ENCODE data around the gene RBM20.

DNA sequence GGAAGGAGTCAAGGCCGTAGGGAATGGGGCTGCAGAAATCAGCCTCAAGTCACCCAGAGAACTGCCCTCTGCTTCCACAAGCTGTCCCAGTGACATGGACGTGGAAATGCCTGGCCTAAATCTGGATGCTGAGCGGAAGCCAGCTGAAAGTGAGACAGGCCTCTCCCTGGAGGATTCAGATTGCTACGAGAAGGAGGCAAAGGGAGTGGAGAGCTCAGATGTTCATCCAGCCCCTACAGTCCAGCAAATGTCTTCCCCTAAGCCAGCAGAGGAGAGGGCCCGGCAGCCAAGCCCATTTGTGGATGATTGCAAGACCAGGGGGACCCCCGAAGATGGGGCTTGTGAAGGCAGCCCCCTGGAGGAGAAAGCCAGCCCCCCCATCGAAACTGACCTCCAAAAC lies 177.4 kb downstream of the RBM20 start:
- TF ChIP-seq, protein P1, sequence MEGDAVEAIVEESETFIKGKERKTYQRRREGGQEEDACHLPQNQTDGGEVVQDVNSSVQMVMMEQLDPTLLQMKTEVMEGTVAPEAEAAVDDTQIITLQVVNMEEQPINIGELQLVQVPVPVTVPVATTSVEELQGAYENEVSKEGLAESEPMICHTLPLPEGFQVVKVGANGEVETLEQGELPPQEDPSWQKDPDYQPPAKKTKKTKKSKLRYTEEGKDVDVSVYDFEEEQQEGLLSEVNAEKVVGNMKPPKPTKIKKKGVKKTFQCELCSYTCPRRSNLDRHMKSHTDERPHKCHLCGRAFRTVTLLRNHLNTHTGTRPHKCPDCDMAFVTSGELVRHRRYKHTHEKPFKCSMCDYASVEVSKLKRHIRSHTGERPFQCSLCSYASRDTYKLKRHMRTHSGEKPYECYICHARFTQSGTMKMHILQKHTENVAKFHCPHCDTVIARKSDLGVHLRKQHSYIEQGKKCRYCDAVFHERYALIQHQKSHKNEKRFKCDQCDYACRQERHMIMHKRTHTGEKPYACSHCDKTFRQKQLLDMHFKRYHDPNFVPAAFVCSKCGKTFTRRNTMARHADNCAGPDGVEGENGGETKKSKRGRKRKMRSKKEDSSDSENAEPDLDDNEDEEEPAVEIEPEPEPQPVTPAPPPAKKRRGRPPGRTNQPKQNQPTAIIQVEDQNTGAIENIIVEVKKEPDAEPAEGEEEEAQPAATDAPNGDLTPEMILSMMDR (IDR thresholded peaks at IDR 0.05): no peak
- TF ChIP-seq POLR2AphosphoS5 (IDR thresholded peaks at IDR 0.05): no peak
- no peak for TF ChIP-seq POLR2A (IDR thresholded peaks at IDR 0.05)

Measured in suprapubic skin (tissue), 4 donors.